Panc1 (cell line): ENCODE measurements around the gene CCM2.

Experiments used
- POLR2AphosphoS5 ChIP-seq: IDR thresholded peaks from 2 replicates; pipeline ENCODE4 v1.6.1; 2012; ENCODE audit warnings: mild to moderate bottlenecking, low read depth, low read length, moderate library complexity
- SIN3A ChIP-seq: IDR thresholded peaks from 2 replicates; pipeline ENCODE4 v1.6.1; 2012; ENCODE audit warnings: low read depth, mild to moderate bottlenecking, low read length, moderate library complexity, borderline replicate concordance; ENCODE audit not compliant: insufficient read depth
- TCF7L2 ChIP-seq: IDR thresholded peaks from 2 replicates; pipeline ENCODE4 v1.6.1; 2011; ENCODE audit warnings: mild to moderate bottlenecking, low read depth, low read length, inconsistent platforms
- TF ChIP-seq, protein P1 (sequence below): fragments of 450-650 bp; IDR thresholded peaks from 2 replicates; pipeline ENCODE4 v1.5.1; 2017; ENCODE audit warnings: mild to moderate bottlenecking

DNA sequence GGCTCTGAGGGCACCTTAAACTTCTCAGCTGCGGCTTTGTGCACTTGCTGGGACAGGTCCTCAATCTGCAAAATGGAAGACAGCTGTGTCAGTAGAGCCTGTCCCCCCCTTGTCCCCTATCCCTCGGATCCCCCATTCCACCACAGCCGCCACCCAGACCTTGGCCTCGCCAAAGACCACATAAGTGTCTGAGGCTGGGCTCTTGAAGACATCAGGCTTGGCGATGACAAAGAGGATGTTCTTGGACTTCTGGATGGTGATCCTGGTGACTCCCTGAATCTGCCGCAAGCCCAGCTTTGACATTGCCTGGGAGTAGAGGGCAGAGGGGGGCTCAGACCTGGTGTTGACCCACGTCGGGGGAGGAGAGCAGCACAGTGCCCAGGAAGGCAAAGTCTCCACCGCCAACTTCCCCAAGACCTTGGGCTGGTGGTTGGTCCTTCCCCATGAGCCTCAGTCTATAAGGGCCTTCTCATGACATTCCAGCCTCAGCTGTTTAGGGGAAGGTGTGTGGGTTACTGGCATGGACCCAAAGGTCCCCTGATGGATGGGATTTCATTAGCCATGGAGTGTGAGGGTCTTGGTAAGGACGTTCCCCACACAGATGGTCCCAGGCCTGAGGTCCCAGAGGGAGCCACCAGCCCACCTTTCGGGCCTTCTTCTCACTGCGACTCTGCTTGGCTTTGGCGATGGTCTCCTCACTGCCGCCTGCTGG lies 81.1 kb downstream of the CCM2 start:
- TF ChIP-seq SIN3A = no peak
- TF ChIP-seq, protein P1, sequence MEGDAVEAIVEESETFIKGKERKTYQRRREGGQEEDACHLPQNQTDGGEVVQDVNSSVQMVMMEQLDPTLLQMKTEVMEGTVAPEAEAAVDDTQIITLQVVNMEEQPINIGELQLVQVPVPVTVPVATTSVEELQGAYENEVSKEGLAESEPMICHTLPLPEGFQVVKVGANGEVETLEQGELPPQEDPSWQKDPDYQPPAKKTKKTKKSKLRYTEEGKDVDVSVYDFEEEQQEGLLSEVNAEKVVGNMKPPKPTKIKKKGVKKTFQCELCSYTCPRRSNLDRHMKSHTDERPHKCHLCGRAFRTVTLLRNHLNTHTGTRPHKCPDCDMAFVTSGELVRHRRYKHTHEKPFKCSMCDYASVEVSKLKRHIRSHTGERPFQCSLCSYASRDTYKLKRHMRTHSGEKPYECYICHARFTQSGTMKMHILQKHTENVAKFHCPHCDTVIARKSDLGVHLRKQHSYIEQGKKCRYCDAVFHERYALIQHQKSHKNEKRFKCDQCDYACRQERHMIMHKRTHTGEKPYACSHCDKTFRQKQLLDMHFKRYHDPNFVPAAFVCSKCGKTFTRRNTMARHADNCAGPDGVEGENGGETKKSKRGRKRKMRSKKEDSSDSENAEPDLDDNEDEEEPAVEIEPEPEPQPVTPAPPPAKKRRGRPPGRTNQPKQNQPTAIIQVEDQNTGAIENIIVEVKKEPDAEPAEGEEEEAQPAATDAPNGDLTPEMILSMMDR = no peak
- TF ChIP-seq POLR2AphosphoS5 = no peak
- TF ChIP-seq TCF7L2 = no peak
